Measurements from ENCODE around the gene GCC2.
"Not testable (repeated sequence)": the region's sequence is repeated elsewhere in the genome, so short reads cannot be mapped to it uniquely, and the experiment has no call there.

The GCC2 gene

GRCh38 chr2:108436976-108437375, 12.0 kb upstream of the GCC2 start:
- no peak for DNase-seq (ENCODE audit: low read depth in 2 of 2)

- no peak for DNase-seq (ENCODE audit: low read depth in 2 of 2)
These were observed 7.3 kb upstream of the GCC2 start for GRCh38 chr2:108441712-108442111.

GRCh38 chr2:108444941-108445840, 3.8 kb upstream of the GCC2 start:
- no peak for DNase-seq (ENCODE audit: low read depth in 2 of 2)

- DNase-seq (ENCODE audit: low read depth in 2 of 2) = no peak
These were observed 2.3 kb upstream of the GCC2 start for GRCh38 chr2:108446703-108447102.

- DNase-seq (ENCODE audit: low read depth in 2 of 2) = no peak
These were observed 894 bp upstream of the GCC2 start for GRCh38 chr2:108447947-108448677.

GRCh38 chr2:108449410-108450130, 564 bp downstream of the GCC2 start:
- DNase-seq (ENCODE audit: low read depth in 2 of 2) = no peak

- DNase-seq (ENCODE audit: low read depth in 2 of 2) = no peak
These were observed 1.9 kb downstream of the GCC2 start for GRCh38 chr2:108450863-108451262.

GRCh38 chr2:108451976-108452375, 3.0 kb downstream of the GCC2 start:
- no peak for DNase-seq (ENCODE audit: low read depth in 2 of 2)

- DNase-seq (ENCODE audit: low read depth in 2 of 2) = not testable (repeated sequence)
These were observed 4.5 kb downstream of the GCC2 start for GRCh38 chr2:108453530-108453929.

- no peak for DNase-seq (ENCODE audit: low read depth in 2 of 2)
These were observed 5.4 kb downstream of the GCC2 start for GRCh38 chr2:108454440-108454839.

- DNase-seq (ENCODE audit: low read depth in 2 of 2) = no peak
These were observed 6.6 kb downstream of the GCC2 start for GRCh38 chr2:108455571-108455970.

GRCh38 chr2:108458082-108458481, 9.1 kb downstream of the GCC2 start:
- DNase-seq (ENCODE audit: low read depth in 2 of 2) = no peak

- DNase-seq (ENCODE audit: low read depth in 2 of 2) = no peak
These were observed 10.4 kb downstream of the GCC2 start for GRCh38 chr2:108459441-108459840.

- DNase-seq (ENCODE audit: low read depth in 2 of 2) = no peak
These were observed 11.5 kb downstream of the GCC2 start for GRCh38 chr2:108460345-108461037.

GRCh38 chr2:108477099-108477498, 28.1 kb downstream of the GCC2 start:
- DNase-seq (ENCODE audit: low read depth in 2 of 2) = no peak

GRCh38 chr2:108485253-108485652, 36.2 kb downstream of the GCC2 start:
- DNase-seq (ENCODE audit: low read depth in 2 of 2) = no peak

- no peak for DNase-seq (ENCODE audit: low read depth in 2 of 2)
These were observed 41.6 kb downstream of the GCC2 start for GRCh38 chr2:108490506-108491122.

- no peak for DNase-seq (ENCODE audit: low read depth in 2 of 2)
These were observed 42.8 kb downstream of the GCC2 start for GRCh38 chr2:108491848-108492247.

- peak; percentile 66 to 73 for DNase-seq (ENCODE audit: low read depth in 2 of 2)
These were observed 43.4 kb downstream of the GCC2 start for GRCh38 chr2:108492364-108492763.

GRCh38 chr2:108496167-108496566, 47.2 kb downstream of the GCC2 start:
- DNase-seq (ENCODE audit: low read depth in 2 of 2) = not testable (repeated sequence)

GRCh38 chr2:108507620-108508019, 58.6 kb downstream of the GCC2 start:
- DNase-seq (ENCODE audit: low read depth in 2 of 2) = not testable (repeated sequence)
